Gastroesophageal sphincter (tissue), 4 donors: ENCODE data around the gene TNFSF10. TPM values are rescaled to one million over a fixed set of nuclear protein-coding genes. Genes with fewer than 3 reads are reported as not detected.

Source experiments
- ATAC-seq: fragments of 150-250 bp; one replicate; pipeline ENCODE4 v1.9.1; 2016; ENCODE audit warnings: mild to moderate bottlenecking, moderate library complexity
- H3K27ac ChIP-seq, 4 donors: fragments of 200-600 bp; sonication (generic) in 3 of 4; 1 replicate in 3 of 4; 2 replicates in 1 of 4; pipeline ENCODE4 v1.5.1; 2016 to 2019
- H3K27me3 ChIP-seq: fragments of 200-600 bp; sonication (generic); one replicate; pipeline ENCODE4 v1.5.1; 2019
- H3K36me3 ChIP-seq, 2 donors: fragments of 200-600 bp; sonication (generic); one replicate each; pipeline ENCODE4 v1.5.1; 2019; ENCODE audit warnings: control low read depth in 1 of 2
- H3K4me1 ChIP-seq, 3 donors: fragments of 200-600 bp; sonication (generic); 1 replicate in 2 of 3; 2 replicates in 1 of 3; pipeline ENCODE4 v1.5.1; 2016 to 2019; ENCODE audit warnings: control low read depth in 2 of 3
- H3K4me3 ChIP-seq, 2 donors: fragments of 200-600 bp; sonication (generic); one replicate each; pipeline ENCODE4 v1.5.1; 2019; ENCODE audit warnings: mild to moderate bottlenecking in 1 of 2, moderate library complexity in 1 of 2
- H3K9me3 ChIP-seq, 3 donors: fragments of 200-600 bp; sonication (generic); one replicate each; pipeline ENCODE4 v1.5.1; 2017 to 2019; ENCODE audit warnings: control low read depth in 2 of 3
- EP300 ChIP-seq: sonication (generic); formaldehyde crosslinking; IDR thresholded peaks from one replicate; pipeline ENCODE4 v1.6.1; 2017; ENCODE audit warnings: antibody characterized with exemption, mild to moderate bottlenecking
- POLR2A ChIP-seq, 2 donors: fragments of 450-650 bp; IDR thresholded peaks; one replicate each; pipeline ENCODE4 v1.6.1; 2017; ENCODE audit warnings: antibody characterized with exemption in 2 of 2, mild to moderate bottlenecking in 2 of 2, moderate library complexity in 1 of 2
- POLR2AphosphoS5 ChIP-seq: sonication (generic); formaldehyde crosslinking; IDR thresholded peaks from one replicate; pipeline ENCODE4 v1.6.1; 2017; ENCODE audit warnings: antibody characterized with exemption
- WGBS, 2 donors: methylation state at CpG; one replicate each; pipeline ENCODE4 v1.1.5; 2018; ENCODE audit warnings: low coverage in 1 of 2; 5-methylcytosine and 5-hydroxymethylcytosine counted together
- total RNA-seq, 4 donors: library from RNA; depleted of rRNA; stranded (reverse); fragments of >200 nt; gene quantifications; one replicate each; pipeline ENCODE4 v1.1.0, GENCODE V29; 2016
- TF ChIP-seq, protein P1 (sequence below), 4 experiments: fragments of 200-600 bp in 2 of 4; fragments of 450-650 bp in 2 of 4; sonication (generic) in 1 of 4; IDR thresholded peaks; one replicate each; pipeline ENCODE4 v1.5.1; 2017 to 2019; ENCODE audit warnings: antibody characterized with exemption in 4 of 4, mild to moderate bottlenecking in 2 of 4, moderate library complexity in 2 of 4

TNFSF10 gene
- total RNA-seq, 4 donors from 2014 or later: 21.5 to 32.3 (median 27.1) TPM

DNA sequence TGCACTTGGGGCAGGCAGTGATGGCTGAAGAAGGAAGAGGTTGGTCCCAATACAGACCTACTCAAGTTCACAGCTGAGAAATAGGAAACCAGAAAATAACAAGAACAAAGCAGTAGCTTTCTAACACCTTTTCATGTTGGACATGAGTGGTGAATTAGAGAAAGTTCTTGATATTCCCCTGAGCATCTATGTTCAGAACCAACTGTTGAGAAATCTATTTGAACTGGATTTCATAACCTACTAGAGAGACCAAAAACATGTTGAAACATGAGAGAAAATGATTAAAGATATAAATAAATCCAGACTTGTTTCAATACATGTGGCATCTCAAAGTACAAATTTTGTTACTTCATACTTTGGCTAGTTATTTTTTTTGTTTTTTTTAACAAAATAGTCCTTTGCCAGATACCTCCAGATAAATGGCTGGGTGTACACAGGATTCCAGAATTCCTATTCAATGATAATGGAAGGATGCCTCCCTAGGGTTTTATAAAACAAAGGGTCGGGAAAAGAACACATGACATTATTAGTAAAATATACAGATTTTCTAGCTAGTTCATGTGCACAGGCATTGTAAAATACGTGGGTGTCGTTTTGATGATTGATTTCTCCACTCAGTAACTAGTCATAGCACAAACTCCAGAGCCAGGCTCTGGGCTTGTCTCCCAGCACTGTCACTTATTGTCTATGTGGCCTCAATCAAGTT lies 34.4 kb upstream of the TNFSF10 start:
- peak overlapping the region; percentile 25 to 62 (median 48) for H3K27ac ChIP-seq
- WGBS, 2 donors: 39 to 58% methylated on average over 3 of the region's 3 CpGs
- ATAC-seq: peak; percentile 78

DNA sequence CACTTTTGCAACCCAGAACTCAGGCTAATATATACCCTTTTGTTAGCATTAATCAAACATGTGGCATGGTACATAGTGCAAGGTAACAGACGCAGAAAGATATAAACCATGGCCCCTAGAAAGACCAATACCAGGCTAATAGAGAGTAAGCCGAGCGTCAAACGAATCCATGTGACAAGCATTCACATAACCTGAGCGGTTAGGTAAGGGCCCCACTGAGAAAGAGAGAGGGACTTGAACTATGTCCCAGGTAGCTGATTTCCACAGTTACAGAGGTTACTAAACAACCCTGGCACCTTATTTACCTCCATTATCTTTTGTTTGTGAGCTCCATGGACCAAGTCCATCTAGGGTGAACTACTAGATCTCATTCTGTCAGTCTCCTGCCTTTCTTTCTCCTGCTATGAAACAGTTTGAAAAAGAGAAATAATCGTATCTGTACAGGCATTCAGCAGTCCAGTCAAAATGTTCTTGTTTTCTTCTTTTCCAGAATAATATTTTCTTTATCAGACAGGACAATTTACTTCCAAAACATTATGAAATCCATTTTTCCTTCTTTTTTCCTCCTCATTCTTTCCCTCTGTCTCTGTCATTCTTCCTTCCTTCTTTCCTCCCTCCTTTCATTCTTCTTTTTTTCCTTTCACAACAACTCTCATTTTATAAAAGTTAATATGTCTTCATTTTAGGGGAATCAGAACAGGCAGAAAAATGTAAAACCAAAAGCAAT lies 30.5 kb upstream of the TNFSF10 start:
- Histone ChIP-seq H3K4me3 (no peak overlapping the region), H3K36me3 (no peaks in the 10 kb centered on the region), H3K27me3 (no peaks in the 10 kb centered on the region), H3K4me1 (peaks cover 0 to 21% (median 0%) of the 10 kb centered on the region in 3 donors), H3K9me3 (no peaks in the 10 kb centered on the region), H3K27ac (no peak overlapping the region)
- 92 to 95% methylated on average over 4 to 6 of the region's 6 CpGs for WGBS, 2 donors
- no peak for TF ChIP-seq EP300
- ATAC-seq: no peak

More for the DNA sequence above, 34.4 kb upstream of the TNFSF10 start:
- Histone ChIP-seq H3K27me3 (no peaks in the 10 kb centered on the region), H3K9me3 (no peaks in the 10 kb centered on the region), H3K4me3 (no peak overlapping the region), H3K4me1 (peaks cover 0 to 48% (median 0%) of the 10 kb centered on the region in 3 donors), H3K36me3 (no peaks in the 10 kb centered on the region)
- no peak for TF ChIP-seq EP300
- TF ChIP-seq, protein P1, sequence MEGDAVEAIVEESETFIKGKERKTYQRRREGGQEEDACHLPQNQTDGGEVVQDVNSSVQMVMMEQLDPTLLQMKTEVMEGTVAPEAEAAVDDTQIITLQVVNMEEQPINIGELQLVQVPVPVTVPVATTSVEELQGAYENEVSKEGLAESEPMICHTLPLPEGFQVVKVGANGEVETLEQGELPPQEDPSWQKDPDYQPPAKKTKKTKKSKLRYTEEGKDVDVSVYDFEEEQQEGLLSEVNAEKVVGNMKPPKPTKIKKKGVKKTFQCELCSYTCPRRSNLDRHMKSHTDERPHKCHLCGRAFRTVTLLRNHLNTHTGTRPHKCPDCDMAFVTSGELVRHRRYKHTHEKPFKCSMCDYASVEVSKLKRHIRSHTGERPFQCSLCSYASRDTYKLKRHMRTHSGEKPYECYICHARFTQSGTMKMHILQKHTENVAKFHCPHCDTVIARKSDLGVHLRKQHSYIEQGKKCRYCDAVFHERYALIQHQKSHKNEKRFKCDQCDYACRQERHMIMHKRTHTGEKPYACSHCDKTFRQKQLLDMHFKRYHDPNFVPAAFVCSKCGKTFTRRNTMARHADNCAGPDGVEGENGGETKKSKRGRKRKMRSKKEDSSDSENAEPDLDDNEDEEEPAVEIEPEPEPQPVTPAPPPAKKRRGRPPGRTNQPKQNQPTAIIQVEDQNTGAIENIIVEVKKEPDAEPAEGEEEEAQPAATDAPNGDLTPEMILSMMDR (IDR thresholded peaks at IDR 0.05): no peak
- TF ChIP-seq POLR2A (IDR thresholded peaks at IDR 0.05): no peak
- peak; percentile 56 for TF ChIP-seq POLR2AphosphoS5

DNA sequence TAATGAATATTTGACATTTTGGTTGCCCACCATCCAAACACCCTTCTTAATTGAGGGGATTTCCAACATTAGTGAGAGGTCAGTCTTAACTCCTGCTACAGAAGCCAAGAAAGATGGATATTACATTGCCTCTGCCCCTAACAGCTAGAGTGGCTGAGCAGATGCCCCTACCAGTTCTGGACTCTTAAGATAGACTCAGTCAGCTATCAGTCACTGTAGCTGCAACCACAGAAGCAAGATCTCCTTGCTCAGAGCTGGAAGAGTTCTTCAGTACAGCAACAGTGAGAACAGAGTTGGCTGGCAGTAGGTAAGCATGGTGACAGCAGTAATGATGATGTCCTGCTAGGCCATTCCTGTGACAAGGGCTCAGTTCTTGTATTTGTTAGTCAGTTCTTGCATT lies 29.4 kb upstream of the TNFSF10 start:
- H3K36me3 ChIP-seq: no peaks in the 10 kb centered on the region
- TF ChIP-seq POLR2AphosphoS5 (no peak), POLR2A (IDR thresholded peaks at IDR 0.05) (no peak)
- peaks cover 0 to 17% (median 0%) of the 10 kb centered on the region in 3 donors for H3K4me1 ChIP-seq
- no peaks in the 10 kb centered on the region for H3K9me3 ChIP-seq
- no peak overlapping the region for H3K4me3 ChIP-seq
- H3K27ac ChIP-seq: no peak overlapping the region
- H3K27me3 ChIP-seq: no peaks in the 10 kb centered on the region
- ATAC-seq: no peak

DNA sequence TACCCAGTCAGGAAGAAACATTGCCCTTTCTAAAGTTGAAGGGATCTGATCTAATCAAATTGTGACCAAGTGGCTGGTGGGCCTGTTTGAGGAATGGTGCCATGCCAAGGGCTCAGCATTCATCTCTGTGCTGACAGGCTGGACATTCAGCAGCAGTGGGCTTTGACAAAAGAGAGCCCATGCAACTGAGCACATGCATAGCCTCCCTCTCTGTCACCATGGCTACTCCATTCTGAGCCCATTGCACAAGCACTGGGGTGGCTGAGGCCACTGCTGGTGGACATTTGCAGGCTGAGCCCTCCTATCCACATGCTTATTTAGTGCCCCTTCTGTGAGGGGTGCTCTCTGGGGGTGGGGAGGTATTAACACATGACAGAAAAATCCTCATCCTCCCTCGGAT lies 28.6 kb upstream of the TNFSF10 start:
- H3K9me3 ChIP-seq: no peaks in the 10 kb centered on the region
- 100% methylated on average over 1 of the region's 1 CpG for WGBS, 2 donors
- no peak overlapping the region for H3K4me3 ChIP-seq
- TF ChIP-seq POLR2A (IDR thresholded peaks at IDR 0.05) (no peak), EP300 (no peak)
- TF ChIP-seq, protein P1 (IDR thresholded peaks at IDR 0.05): no peak
- H3K27me3 ChIP-seq: no peaks in the 10 kb centered on the region
- ATAC-seq: no peak
- H3K4me1 ChIP-seq: peaks cover 0 to 17% (median 0%) of the 10 kb centered on the region in 3 donors
- no peak overlapping the region for H3K27ac ChIP-seq
- H3K36me3 ChIP-seq: no peaks in the 10 kb centered on the region

DNA sequence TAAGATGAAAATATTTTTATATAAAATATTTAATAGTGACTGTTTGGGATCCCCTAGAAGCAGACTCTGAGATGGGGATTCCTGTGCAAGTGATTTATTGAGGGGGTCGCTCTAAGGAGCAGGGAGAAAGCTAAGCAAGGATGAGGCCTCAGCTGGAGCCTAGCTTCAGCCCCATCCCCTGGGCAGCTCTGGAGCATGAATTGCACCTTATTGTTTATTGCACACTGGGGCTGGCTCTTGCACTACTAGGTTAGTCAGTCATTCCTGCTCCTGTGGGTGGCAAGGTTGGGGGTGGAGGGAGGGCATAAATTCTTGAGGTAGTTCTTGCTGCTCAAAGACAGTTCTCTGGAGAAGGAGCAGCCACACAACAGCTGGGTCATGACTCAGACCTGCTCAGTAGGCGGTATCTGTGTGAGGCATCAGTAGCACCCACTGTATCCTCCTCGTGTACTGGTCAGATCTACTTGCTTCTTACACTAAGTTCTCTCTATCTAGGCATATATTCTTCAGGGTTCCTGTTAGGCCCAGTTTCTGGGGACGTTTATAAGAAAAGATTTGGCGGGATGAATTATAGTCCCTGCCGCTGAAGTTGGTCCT lies 27.2 kb upstream of the TNFSF10 start:
- no peaks in the 10 kb centered on the region for H3K36me3 ChIP-seq
- no peak overlapping the region for H3K27ac ChIP-seq
- H3K4me3 ChIP-seq: no peak overlapping the region
- ATAC-seq: no peak
- TF ChIP-seq POLR2A (IDR thresholded peaks at IDR 0.05): no peak
- TF ChIP-seq EP300: no peak
- TF ChIP-seq, protein P1 (IDR thresholded peaks at IDR 0.05): no peak
- no peak for TF ChIP-seq POLR2AphosphoS5
- H3K27me3 ChIP-seq: no peaks in the 10 kb centered on the region
- H3K4me1 ChIP-seq: peaks cover 0 to 24% (median 0%) of the 10 kb centered on the region in 3 donors
- whole genome bisulfite sequencing, 2 donors: 60 to 67% methylated on average over 3 to 6 of the region's 6 CpGs
- H3K9me3 ChIP-seq: no peaks in the 10 kb centered on the region
